NT2/D1 (cell line): Measurements from ENCODE around the gene TMEM258.

ENCODE experiments used
- SUZ12 ChIP-seq: IDR thresholded peaks from 2 replicates; pipeline ENCODE4 v1.6.1; 2011; ENCODE audit not compliant: insufficient read length, insufficient read depth; ENCODE audit errors: extremely low read depth
- YY1 ChIP-seq: IDR thresholded peaks from 2 replicates; pipeline ENCODE4 v1.6.1; 2011; ENCODE audit not compliant: insufficient read length, insufficient read depth
- ZNF274 ChIP-seq: IDR thresholded peaks from 2 replicates; pipeline ENCODE4 v1.6.1; 2011; ENCODE audit warnings: mild to moderate bottlenecking, low read depth, low read length

GRCh38 chr11:61838501-61838900 is 46.1 kb upstream of the TMEM258 start:
- no peak for TF ChIP-seq YY1
- TF ChIP-seq ZNF274, result no peak
- no peak for TF ChIP-seq SUZ12
